GM19193 (cell line): ENCODE measurements around the gene EGFLAM.

Experiments
- POLR2A ChIP-seq: IDR thresholded peaks from 4 replicates; pipeline ENCODE4 v1.6.1; 2011; ENCODE audit not compliant: insufficient read depth, insufficient read length; ENCODE audit errors: extremely low read depth

The EGFLAM gene

DNA sequence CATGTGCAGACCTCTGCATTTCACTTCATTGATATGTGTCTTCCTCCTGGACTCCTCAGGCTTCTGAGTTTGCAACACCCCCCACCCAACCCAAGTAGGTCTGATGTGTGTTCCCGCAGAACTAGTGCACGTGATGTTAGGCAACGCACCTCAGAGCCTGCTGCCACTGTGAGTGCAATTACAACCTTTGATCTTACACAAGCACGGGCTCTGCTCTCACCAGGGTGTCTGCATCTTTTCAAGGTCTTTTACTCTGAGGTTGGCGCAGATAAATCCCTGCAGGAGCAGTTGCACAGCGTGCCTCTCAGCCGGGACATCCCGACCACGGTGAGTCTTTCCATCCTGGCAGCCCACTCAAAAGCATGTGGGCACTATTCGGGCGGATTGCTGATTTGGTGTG, 80.1 kb downstream of the EGFLAM start:
- TF ChIP-seq POLR2A = no peak

DNA sequence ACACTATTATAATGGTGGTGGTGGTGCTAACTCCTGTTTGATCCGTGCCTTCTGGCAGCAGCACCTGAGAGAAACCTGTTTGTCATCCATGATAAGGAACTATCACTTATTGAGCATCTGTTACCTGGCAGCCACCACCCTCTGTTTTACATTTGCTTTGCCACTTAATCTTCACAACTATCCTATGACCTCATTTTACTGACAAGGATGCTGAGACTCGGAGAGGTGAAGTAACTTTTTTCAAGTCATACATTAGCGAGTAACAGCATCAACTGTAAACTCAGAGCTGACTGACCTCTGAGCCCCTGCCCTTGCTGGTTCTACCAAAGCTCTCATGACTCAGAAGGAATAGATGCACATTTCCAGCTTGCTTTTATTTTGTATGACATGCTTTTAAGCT, 81.1 kb downstream of the EGFLAM start:
- TF ChIP-seq POLR2A = no peak

DNA sequence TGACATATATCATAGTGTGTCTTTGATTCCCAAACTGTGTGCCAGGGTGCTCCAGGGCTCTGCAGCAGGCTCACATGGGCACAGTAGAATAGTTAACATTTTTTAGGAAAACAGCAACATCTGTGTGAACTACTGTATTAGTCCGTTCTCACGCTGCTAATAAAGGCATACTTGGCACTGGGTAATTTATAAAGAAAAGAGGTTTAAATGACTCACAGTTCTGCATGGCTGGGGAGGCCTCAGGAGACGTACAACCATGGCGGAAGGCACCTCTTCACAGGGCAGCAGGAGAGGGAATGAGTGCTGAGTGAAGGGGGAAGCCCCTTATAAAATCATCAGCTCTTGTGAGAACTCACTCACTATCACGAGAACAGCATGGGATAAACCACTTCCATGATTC, 82.7 kb downstream of the EGFLAM start:
- no peak for TF ChIP-seq POLR2A

DNA sequence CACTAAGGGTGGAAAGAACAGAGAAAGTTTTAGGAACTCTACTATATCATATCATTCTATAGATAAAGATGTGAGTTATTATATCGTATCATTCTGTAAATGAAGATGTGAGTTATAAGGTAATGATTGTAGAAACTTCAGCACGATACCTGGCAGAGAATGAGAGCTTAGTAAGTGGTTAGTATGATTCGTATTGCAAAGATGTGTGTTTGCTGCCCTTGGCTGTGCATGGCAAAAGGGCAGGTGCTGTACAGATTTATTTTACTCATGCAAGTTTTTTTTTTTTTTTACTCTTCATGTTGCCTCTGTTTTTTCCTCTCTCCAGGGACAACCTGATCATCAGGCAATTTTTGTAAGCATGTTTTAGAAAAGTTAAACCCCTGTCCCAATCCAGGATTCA, 83.3 kb downstream of the EGFLAM start:
- no peak for TF ChIP-seq POLR2A

DNA sequence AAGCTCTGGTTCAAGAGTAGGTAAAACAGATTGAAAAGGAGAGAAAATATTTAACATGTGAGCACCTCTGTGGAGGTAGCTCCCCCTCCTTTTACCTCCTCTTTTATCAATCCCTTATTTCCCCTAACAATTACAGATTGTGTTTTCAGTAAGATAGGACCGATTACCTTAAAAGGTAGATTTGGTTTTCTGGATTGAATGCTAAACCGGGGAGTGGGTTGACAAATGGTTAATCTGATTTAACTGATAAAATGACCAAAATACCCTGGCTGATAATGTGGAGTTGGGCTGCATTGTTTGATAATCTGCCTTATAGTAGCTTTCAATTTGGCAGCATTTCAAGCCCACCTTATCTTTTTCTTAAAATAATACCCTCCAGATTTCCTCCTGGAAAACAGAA, 83.9 kb downstream of the EGFLAM start:
- no peak for TF ChIP-seq POLR2A

DNA sequence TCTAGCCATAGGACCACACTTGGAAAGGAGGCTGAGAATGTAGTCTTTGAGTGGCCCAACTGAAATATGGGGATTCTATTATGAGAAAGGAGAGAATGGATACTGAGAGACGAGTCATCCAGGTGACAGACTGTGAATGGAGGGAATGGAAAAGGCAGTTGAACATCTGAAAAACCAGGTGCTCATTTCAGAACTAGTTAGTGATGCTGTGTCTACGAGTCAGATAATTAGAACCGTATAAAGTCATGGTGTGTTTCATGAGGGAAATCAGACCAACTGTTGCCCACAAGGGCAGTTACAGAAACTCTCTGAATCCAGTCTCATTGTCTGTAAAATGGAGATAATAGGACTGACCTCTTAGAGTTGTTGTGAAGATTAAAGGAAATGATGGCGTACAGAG, 86.5 kb downstream of the EGFLAM start:
- TF ChIP-seq POLR2A = no peak

DNA sequence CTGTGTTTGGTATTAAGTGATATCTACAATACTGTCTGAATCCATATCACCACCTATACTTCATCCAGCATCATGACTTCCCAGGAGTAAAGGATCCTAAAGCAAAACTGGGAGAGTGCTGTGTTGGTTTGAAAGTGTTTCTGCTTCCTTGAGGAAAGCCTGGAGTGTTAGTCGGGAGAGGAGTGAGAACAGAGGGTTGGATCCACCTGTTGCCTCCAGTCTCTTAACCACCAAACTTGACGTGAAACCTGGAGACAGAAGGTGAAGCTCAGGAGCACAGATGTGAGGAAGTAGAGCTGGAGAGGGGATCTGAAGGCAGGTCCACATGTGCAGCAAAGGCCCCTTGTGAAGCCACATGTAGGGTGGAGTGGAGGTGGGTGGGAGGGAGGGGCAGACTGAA, 88.2 kb downstream of the EGFLAM start:
- TF ChIP-seq POLR2A = no peak

DNA sequence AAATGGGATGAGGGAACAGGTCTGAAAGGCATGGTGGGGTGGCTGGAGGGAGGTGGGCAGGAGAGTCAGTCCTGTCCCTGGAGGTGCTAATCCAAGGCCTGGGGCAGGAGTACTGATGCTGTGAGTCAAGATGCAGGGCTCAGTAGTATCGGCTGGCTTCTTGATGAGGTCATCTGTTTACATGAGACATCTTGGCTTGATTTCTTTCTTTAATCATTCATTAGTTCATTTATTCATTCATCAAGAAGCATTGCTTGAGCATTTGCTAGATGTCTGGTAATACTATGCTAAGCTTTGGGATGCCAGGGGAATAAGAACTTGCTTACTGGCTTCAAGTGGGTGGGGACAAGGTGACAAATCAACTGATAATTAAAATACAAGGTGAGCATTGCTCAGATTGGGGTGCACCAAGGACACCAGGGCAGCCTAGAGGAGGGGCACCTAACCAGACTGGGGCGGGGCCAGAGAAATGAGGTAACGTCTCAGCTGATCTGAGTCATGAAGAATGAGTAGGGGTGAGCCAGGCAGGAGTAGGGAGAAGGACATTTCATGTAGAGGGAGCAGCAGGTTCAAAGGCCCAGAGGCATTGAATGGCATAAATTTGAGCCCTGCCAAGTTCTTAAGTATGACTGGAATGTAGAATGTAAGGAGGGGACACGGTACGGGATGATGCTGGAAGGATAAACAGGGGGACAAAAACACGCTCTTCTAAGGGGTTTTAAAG, 88.8 kb downstream of the EGFLAM start:
- TF ChIP-seq POLR2A = no peak

DNA sequence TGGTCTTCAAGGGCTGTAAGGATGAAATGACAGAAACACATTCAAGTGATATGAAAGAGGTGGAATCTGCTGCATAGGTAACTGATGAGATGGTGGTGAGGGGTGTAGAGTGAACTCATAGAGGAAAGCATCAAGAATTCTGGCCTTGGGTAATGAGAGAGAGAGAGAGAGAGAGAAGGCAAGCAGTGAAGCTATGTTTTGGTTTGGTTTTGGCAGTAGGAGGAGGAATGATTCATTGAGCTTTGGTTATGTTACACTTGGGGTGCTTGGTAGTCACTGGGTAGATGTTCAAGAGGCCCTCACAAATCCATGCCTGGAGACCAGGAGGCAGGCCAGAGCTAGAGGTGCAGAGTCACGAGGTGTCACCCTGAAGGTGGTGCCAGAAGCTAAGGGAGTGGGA, 89.5 kb downstream of the EGFLAM start:
- TF ChIP-seq POLR2A = no peak

DNA sequence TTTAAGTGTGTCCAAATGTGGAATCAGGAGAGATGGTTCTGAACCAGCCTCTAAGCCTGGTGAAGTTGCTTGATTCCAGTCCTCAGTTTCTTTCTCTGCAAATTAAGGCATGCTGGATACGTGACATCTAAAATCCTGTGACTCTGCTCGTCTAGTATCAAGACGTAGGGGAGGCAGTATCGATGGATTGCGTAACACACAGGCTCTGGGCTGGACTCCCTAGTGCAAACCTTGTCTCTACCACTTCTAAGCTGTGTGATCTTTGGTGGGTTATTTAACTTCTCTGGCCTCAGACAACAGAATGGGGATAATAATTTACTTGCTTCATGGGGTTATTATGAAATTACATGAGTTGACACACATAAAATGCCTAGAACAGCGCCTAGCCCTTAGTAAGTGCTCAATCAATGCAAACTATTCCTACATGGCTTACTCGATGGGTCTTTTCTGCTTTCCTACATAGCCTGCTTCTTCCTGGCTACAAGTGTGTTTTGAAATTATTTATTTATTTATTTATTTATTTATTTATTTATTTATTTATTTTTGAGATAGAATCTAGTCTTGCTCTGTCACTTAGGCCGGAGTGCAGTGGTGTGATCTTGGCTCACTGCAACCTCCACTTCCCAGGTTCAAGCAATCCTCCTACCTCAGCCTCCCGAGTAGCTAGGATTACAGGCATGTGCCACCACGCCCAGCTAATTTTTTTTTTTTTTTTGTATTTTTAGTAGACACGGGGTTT, 102.1 kb downstream of the EGFLAM start:
- no peak for TF ChIP-seq POLR2A

DNA sequence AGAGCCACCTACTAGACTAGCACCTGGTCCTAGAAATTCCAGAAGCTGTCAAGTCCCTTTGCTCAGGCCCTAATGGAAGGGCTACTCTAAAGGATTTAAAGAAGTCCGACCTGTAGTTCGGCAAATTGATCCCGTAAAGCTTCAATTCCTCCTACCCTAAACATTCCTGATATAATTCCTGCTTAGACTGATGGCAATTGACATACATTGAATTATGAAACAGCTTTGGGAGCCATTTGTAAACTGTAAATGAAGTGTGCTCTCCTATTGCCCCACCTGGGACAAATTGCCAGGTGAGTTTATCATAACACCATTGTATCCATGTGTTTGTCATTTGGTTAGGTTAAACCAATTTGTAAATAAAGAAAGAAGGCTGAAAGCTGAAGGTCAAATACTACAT, 104.4 kb downstream of the EGFLAM start:
- no peak for TF ChIP-seq POLR2A

DNA sequence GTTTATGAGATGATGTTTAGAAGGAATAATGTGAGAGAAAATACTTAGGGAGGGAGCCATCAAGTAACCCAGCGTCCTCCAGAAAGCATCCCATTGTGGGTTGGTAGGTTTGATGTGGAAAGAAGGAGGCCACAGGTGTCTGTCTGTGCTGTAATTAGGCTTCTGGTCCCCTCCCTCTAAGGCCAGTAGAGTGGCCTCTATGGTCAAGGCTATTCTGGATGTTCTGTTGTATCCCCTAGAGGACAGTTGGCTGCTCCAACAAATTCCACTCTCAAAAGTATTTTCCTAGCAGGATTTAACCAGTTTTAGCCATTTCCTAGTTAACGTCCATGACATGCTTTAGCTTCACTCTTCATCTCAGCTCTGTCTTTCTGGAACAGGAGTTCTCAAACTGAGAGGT, 106.5 kb downstream of the EGFLAM start:
- no peak for TF ChIP-seq POLR2A

DNA sequence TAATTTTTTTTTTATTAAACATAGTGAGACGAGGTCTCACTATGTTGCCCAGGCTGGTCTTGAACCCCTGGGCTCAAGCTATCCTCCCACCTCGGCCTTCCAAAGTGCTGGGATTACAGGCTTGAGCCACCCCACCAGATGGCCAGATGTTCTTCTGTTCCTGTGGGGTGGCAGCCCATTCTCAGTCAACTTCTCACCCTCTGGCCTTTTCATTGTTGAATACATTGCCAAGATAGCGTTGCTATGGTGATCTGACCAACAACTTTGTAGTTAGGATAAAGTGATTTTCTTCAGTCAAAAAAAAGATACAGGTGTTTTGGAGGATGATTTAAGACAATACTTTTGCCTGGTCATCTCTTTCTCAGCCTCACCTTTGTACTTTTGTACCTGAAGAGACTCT, 109.1 kb downstream of the EGFLAM start:
- TF ChIP-seq POLR2A = no peak

DNA sequence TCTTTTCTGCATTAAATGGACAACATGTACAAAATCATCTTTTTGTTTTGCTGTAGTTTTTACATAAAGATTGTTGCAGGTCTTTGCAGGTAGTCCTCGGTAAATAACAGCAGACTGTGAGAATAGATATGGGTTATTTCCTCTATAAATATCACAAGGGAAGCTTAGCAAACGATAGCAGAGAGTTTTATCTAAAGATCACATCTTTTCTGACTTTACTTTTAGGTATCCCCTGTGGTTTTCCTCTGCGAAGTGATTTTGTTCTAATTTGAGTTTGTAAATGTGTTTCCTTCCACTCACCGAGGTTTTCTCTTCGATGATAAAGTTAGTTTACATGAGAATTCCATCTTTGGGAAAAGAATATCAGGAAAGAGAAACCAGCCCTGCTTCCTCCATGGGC, 109.6 kb downstream of the EGFLAM start:
- TF ChIP-seq POLR2A = no peak

DNA sequence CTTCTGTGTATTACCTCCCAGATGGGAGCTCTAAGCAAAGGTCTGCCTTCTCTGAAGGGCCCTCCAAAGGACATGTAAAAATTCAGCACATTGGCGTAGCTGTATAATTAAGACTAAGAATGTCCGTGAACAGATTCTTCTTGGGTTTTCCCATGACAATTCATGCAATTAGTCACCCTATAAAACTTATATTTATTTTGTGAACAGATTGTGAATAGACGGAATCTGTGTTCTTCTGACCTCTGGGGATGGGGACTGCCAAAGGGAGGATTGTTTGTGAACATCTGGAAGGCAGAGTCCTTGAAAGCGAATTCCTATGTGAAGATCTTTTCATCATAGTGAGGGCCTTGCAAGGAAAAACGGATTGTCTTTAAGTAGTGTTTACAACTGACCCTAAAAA, 111.3 kb downstream of the EGFLAM start:
- no peak for TF ChIP-seq POLR2A

DNA sequence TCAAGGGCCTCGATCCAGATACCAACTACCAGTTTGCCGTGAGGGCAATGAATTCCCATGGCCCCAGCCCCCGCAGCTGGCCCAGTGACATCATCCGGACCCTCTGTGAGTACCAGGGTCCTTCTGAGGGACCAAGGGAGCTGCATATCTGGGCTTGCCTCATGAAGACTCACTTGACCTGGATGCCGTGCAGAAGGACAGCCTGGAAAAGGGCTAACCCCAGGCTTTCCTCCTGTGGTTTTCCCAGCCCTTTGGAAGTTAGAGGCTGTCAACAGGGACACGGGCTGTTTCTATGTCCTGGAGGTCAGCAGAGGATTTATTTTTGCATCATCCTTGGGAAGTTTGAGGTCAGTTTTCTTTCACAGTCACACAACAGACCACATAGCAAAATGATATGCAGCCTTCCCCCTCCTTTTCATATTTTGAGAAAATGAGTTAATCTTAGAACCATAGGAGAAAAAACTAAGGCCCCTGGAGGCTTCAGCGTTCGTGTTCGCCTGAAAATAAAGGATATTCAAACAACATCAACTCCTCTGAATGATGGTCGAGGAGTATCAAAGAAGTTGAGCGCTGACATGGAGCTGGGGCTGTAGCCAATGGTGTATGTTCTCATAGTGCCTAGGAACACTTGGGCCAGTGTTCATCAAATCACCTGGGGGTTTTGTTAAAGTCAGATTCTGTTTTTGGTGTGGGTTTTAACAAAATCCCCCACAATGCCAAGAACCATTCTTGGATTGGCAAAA, 112.2 kb downstream of the EGFLAM start:
- no peak for TF ChIP-seq POLR2A
